ENCODE data around the gene ZNF726.
"Not testable (repeated sequence)": the region's sequence is repeated elsewhere in the genome, so short reads cannot be mapped to it uniquely, and the experiment has no call there.

Gene ZNF726

DNA sequence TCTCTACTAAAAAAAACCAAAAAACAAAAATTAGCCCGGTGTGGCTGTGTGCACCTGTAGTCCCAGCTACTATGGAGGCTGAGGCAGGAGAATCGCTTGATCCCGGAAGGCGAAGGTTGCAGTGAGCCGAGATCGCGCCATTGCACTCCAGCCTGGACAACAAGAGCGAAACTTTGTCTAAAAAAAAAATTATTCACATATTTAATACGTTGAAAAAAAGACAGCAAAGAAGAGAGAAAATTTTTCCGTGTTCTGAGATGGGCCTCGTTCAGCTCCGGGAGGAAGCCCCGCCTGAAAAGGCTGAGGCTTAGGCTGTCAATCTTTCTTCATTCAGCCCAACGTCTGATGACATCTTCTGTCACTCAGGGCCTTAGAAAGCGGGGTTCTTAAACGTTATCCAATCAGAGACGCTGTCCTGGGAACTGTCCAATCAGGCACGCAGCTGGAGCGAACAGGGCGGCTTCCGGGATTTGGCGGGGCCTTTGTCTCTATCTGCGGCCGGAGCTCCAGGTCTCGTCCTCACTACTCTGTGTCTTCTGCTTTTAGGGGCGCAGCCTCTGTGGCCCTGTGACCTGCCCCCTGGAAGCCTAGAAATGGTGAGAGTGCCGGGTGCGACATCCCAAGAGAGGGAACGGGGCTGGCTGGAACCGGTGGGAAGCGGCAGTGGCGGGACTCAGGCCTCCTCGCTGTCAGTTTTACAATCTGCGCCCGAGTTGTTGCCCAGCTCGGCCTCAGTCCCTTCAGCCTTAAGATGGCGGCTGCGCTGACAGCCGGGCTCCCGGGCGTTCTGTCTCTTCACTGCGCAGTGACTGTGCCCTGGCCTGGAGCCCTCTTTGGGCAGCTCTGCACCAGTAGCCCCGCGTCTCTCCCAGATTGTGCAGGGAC lies at the start of gene ZNF726:
Gene ZNF726, plus strand, starts transcription at position 485 of the 885 bp plus-strand sequence. Its CDS starts 109 bp downstream, at position 594.
- peak; percentile 90 for DNase-seq (ENCODE audit: low spot score)

DNA sequence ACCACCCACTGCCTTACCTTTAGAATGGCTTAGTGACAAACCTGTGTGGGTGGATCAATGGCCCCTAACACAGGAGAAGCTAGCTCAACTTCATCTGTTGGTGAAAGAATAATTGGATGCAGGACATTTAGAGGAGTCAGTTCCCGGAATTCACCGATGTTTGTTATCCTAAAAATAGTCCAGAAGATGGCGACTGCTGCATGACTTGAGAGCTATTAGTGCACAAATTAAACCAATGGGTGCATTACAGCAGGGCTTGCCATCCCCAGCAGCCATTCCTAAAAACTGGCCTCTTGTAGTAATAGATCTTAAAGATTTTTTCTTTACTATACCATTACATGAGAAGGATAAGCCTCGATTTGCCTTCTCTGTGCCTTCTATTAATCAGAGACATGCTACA lies 46.8 kb upstream of the ZNF726 start:
- no peak for DNase-seq (ENCODE audit: low spot score)

DNA sequence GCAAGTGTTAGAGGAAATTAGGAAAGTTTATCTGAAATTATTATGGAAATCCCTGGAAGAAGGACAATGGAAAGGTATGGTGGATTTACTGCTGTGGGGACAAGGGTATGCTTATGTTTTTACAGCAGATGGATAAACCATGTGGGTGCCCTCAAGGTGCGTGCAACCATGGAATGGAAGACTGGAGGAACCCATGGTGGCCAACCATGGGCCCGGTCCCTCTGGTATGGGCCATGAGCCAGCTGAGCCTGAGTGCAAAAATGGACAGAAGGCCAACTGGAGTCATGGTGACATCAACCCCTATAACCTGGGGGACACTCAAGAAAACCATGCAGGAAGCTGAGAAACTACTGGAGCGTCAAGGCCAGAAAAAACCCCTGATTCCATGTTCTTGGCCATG lies 46.1 kb upstream of the ZNF726 start:
- no peak for DNase-seq (ENCODE audit: low spot score)

DNA sequence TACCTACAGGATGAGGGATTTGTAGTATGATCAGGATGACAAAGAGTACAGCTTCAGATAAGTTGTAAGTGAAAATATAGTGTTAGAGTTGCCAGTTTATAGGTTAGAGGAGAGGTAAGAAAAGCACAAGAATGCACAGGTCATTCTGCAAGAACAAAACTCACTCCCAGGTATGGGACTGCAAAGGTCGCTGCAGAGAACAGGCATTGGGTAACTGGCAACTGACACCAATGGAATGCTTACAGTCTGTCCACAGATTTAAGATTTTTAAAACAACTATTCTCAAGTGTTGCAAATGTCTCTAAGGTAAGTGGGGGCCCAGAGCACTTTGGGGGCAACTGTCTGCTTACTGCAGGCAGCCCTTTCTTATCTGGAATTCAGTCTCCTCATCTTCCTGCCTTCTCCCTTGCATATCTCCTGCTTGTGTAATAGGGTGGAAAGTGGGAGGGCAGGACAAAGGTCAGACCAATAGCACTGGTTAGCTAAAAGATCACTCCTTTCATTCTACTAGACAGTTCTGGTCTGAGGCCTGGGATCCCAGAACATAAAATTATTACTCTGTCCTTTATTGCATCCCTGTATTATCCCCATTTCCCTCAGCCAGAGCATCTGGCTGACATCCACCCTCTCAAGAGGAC lies 42.3 kb upstream of the ZNF726 start:
- DNase-seq (ENCODE audit: low spot score): no peak

DNA sequence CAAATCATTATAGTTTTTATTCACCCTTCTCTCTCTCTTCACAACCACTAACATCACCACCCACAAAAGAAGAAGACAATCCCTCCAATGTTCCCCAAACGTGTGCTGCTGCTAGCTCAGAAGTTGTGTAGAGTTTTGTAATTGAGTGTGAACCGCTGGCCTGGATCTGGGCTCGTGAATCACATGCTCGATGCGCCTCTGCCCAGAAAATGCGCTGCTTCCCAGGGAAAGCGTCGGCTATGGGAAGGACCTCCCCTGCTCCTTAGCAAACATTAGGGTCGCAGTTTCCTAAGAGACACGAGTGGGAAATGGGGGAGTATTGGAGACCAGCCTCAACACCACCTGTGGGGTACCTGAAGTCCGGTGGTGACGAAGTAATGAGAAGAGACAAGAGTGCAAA lies 38.4 kb upstream of the ZNF726 start:
- no peak for DNase-seq (ENCODE audit: low spot score)

DNA sequence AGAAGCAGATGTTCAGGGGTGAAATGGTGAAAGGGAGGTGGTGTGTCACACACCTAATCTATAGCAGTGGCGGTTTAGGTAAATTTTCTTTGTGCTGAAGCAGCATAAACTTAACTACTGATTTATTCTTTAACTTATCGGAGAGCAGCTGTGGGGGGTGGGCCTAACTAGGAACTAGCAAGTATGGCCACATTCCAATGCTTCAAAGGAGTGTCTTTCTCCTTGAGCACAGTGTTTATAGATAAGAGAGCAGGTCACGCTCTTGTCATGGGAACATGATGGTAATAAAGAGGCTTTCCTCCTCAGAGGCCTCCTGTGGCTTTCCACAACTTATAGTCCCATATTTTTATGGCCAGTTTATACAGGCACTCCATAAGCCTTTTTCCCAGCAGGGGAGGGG lies 37.9 kb upstream of the ZNF726 start:
- DNase-seq (ENCODE audit: low spot score): not testable (repeated sequence)

DNA sequence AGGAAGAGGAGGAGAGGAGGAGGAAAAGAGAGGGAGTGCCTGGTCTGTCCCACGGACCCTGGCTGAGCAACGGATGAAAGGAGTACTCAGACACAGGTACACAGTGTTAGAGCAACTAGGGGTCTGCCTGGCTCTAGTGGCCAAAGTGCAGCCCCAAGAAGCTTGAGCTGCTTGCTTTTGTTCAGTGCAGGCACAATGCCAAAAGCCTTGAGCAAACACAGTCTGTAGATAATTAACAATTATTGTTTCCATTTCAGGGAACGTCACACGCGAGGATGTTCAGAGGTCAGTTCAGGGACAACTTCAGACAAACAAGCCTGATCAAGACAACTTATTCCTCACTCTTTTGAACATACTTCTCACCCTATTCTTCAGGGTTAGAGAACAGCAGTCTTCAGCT lies 32.2 kb upstream of the ZNF726 start:
- DNase-seq (ENCODE audit: low spot score): no peak

DNA sequence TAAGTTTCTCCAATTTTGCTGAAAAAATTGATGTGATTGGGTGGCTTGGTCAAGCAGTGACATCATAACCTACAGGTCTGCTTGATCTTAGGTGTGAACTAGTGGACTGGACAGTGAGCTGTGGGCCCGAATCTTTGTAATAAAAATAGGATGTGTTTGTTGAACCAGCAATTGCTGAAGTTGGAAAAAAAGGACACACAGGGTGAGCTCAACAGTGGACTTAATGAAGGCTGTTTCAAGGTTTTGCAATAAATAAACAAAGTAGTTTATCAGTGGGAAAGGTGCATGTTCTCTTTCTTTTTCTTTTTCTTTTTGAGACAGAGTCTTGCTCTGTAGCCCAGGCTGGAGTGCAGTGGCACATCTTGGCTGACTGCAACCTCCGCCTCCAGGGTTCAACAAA lies 30.3 kb upstream of the ZNF726 start:
- no peak for DNase-seq (ENCODE audit: low spot score)

DNA sequence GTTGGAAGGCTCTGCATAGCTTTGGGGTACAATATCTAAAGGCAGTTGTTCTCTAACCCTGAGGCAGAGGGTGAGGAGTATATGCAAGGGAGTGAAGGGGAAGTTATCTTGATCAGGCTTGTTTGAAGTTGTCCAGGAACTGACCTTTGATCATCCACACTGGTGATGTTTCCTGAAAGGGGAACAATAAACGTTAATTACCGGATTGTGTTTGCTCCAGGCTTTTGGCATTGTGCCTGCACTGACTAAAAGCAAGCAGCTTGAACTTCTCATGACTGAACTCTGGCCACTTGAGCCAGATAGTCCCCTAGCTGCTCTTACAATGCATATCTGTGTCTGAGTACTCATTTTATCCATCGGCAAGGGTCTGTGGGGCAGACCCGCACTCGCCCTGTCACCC lies 27.0 kb upstream of the ZNF726 start:
- no peak for DNase-seq (ENCODE audit: low spot score)

DNA sequence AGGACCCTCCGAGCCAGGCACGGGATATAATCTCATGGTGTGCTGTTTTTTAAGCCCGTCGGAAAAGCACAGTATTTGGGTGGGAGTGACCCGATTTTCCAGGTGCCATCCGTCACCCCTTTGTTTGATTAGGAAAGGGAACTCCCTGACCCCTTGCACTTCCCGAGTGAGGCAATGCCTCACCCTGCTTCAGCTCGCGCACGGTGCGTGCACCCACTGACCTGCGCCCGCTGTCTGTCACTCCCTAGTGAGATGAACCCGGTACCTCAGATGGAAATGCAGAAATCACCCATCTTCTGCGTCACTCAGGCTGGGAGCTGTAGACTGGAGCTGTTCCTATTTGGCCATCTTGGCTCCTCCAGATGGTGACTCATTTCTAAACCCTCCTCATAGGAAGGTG lies 18.6 kb upstream of the ZNF726 start:
- DNase-seq (ENCODE audit: low spot score): not testable (repeated sequence)

DNA sequence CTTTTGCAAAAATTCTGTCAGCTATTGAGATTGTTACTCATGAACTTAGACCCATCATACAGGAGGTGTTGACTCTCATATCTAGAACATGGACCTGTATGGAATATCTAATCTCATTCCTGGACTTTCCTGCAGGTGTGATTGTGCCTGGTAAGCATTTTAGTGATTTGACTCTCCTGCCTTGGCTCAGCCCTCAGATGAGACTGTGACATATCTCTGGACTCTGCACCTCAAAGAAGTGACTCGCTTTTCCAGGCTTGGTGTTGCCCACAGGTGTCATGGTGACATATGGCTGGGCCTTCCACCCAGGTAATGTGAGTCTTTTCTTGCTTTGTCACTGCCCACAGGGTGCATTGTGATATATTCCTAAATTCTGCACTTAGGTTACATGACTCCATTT lies 17.8 kb upstream of the ZNF726 start:
- DNase-seq (ENCODE audit: low spot score): no peak

DNA sequence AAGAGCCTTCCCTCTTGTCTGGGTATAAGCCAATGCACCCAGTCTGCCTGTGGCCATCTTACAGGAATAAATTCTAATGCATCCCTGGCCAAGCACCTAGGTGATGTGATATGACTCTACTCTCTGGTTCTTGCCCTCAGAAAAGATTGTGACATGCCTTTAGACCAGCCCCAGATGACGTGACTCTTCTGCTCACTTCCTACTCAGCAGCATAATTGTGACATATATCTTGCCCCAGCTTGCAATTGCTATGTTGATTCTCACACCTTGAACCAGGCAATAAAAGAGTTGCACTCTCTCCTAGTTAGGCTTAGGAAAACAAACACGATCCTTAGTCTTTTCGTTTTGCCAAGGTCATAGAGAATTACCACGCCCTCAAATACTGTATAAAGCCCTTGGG lies 13.3 kb upstream of the ZNF726 start:
- no peak for DNase-seq (ENCODE audit: low spot score)

DNA sequence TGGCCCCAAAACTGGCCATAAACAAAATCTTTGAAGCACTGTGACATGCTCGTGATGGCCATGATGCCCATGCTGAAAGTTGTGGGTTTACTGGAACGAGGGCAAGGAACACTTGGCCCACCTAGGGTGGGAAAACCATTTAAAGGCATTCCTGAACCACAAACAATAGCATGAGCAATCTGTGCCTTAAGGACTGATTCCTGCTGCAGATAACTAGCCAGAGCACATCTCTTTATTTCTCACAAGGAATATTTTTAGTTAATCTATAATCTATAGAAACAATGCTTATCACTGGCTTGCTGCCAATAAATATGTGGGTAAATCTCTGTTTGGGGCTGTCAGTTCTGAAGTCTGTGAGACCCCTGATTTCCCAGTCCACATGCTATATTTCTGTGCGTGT lies 10.3 kb upstream of the ZNF726 start:
- no peak for DNase-seq (ENCODE audit: low spot score)

DNA sequence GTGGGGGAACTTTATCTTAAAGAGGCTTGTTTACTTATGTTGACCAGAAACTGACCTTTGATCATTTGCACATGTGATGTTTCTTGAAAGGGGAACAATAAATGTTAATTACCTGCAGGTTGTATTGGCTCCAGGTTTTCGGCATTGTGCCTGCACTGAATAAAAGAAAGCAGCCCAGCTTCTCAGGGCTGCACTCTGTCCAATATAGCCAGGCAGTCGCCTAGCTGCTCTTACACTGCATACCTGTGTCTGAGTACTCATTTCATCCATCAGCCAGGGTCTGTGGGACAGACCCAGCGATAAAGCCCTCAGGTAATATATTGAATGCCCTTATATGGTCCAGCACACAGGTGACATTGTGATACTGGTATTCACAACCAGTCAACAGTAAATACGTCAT lies 8.9 kb upstream of the ZNF726 start:
- DNase-seq (ENCODE audit: low spot score): no peak

DNA sequence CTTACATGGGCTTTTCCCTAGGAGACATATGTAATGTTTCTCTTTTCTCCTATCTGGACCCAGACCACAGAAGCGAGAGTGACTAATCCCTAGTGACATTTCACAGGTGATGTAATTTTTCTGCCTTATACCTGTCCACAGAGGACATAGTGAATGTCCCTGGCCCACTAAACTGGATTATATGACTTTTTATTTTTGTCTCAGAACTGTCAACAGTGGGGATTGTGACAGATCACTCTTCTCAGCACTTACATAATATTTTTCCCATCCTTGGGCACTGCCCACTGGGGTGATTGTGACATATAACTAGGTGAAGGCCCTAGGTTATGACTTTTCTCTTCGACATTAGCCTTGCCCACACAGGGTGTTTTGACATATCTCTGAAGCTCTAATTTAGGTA lies 7.9 kb upstream of the ZNF726 start:
- no peak for DNase-seq (ENCODE audit: low spot score)

DNA sequence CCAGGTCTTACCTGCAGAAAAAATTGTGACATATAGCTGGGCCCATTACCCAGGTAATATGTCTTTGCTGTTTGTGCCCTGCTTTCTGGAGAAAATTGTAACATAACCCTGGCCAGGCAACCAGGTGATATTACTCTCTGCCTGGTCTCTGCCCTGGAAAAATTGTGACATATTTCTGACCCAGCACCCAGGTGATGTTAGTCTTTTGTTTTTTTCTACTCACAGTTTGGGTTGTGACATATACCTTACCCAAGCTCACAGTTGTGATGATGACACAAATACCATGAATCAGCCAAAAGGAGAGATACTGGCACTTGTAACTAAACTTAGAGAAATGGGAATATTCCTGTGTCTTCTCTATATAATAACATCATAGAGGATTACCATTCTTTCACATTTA lies 6.5 kb upstream of the ZNF726 start:
- DNase-seq (ENCODE audit: low spot score): no peak

DNA sequence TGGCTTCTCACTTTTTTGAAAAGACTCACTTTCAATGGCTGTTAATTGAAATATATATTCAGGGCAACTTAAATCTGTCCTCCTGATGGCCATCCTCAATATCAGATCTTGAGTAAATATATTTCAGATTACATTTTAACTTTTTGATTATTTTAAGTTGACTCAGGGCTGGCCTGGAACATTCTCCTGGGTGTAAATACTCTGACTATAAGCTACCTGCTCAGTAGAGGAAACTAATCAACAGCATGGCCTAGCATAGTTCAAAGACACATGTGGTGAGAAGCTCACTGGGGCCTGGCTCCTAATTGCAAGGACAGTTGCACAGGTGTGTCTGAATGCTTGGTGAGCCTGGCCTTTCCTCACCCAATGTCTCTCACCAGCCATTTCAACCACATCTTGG lies 5.5 kb upstream of the ZNF726 start:
- DNase-seq (ENCODE audit: low spot score): no peak

DNA sequence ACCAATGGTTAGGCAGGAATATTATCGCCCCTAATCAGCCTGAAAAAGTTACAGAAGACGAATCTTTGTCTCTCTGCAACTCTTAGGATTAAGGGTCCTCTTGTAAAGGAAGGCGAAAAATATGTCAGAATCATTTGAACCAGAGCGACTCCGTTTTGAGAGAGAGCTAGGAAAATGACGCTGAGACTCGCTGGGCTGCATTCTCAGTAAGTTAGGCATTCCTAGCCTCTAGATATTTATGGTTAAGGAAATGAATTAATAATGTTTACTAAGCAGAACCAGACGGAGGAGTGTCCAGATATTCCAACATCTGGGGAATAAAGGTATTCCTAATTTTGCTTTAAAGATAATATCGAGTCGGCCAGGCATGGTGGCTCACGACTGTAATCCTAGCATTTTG lies 755 bp upstream of the ZNF726 start:
- DNase-seq (ENCODE audit: low spot score): no peak

DNA sequence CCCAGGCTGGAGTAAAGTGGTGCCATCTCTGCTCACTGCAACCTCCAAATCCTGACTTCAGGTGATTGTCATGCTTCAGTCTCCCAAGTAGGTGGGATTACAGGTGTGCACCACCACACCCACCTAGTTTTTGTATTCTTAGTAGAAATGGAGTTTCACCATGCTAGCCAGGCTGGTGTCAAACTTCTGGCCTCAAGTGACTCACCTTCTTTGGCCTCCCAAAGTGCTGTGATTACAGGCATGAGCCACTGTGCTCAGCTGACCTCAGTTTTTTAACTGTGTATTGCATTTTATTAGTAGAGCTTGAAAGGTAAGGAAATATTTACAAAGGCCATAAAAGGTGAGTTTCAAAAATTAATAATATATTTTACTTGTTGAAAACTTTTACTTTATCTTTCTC lies 2.3 kb downstream of the ZNF726 start:
- DNase-seq (ENCODE audit: low spot score): no peak

DNA sequence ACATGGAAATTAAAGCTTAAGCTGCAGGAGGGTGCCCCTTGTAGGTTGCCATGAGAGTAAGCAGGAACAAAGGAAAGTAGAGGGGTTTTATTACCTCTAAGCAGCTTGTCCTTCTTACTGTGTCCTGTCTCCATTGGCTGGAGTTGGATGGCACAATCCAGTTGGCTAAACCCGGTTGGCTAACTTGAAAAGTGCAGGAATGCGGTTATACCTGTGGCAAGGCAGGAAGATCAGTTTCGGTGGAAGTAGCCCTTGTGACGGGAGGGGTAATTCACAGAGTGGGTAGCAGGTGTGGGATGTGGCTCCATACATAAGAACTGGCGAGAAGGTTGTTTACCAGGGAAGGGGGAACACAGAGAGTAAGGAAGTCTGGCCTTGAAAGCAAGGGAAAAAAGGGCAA lies 3.2 kb downstream of the ZNF726 start:
- DNase-seq (ENCODE audit: low spot score): no peak

DNA sequence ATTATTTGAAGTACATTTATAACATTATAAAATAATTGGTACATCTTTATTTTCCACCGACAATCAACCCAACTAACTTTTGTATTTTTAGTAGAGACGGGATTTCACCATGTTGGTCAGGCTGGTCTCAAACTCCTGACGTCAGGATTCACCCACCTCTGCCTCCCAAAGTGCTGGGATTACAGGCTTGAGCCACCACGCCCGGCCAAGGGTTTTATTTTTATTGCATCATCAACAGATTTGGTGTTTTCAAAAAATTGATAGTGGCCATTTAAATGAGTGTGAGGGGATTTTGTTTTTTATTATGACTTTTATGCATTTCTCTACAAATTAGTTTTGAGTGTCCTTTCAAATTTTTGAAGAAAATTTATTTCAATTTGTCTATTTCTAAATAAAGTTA lies 10.6 kb downstream of the ZNF726 start:
- no peak for DNase-seq (ENCODE audit: low spot score)

DNA sequence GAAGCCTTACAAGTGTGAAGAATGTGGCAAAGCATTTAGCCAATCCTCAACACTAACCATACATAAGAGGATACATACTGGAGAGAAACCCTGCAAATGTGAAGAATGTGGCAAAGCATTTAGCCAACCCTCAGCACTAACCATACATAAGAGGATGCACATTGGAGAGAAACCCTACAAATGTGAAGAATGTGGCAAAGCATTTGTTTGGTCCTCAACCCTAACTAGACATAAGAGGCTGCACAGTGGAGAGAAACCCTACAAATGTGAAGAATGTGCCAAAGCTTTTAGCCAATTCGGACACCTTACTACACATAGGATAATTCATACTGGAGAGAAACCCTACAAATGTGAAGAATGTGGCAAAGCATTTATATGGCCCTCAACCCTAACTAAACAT lies 18.2 kb downstream of the ZNF726 start:
- no peak for DNase-seq (ENCODE audit: low spot score)

DNA sequence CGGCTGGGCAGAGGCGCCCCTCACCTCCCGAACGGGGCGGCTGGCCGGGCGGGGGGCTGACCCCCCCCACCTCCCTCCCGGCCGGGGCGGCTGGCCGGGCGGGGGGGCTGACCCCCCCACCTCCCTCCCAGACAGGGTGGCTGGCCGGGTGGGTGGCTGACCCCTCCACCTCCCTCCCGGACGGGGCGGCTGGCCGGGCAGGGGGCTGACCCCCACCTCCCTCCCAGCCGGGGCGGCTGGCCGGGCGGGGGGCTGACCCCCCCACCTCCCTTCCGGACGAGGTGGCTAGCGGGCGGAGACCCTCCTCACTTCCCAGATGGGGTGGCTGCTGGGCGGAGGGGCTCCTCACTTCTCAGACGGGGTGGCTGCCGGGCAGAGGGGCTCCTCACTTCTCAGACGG lies 22.3 kb downstream of the ZNF726 start:
- not testable (repeated sequence) for DNase-seq (ENCODE audit: low spot score)

DNA sequence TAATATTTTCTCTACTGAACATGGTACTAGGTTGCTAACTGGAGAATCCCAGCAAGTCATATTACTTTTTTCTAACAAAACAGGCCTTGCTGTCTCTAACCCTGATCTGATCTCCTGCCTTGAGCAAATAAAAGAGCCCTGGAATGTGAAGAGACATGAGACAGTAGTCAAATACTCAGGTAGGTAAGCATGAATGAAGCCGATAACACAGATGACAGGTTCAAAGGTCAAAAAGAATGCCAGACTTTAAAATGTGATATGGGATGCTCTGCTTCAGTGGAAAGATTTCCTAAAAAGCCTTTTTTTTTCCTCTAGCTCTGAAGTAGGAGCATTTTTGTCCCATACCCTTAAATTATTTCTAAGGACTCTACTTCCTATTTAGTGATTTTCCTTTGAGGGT lies 28.7 kb downstream of the ZNF726 start:
- no peak for DNase-seq (ENCODE audit: low spot score)
